DND-41 (cell line): Measurements from ENCODE around the gene ARF1.

ENCODE experiments used
- ATAC-seq: fragments of 200-7000 bp; cut with Tn5 transposase; 3 replicates; pipeline ENCODE4 v1.9.1; 2021; ENCODE audit warnings: low read depth; ENCODE audit not compliant: insufficient read depth
- DNase-seq: peaks from one replicate; pipeline ENCODE4 v3.0.0-alpha.2; 2020
- H2AFZ ChIP-seq: 2 replicates; pipeline ENCODE4 v1.6.0; 2012; ENCODE audit warnings: low read depth, low read length
- H3K27ac ChIP-seq: 2 replicates; pipeline ENCODE4 v1.5.1; 2012; ENCODE audit warnings: low read length, inconsistent platforms
- H3K27me3 ChIP-seq: fragments of 200-600 bp; sonication (generic); 2 replicates; pipeline ENCODE4 v1.6.0; 2012; ENCODE audit warnings: low read length, mild to moderate bottlenecking, inconsistent platforms; ENCODE audit not compliant: insufficient read depth, poor library complexity
- H3K36me3 ChIP-seq: 2 replicates; pipeline ENCODE4 v1.5.1; 2012; ENCODE audit warnings: low read length, inconsistent platforms; ENCODE audit not compliant: insufficient read depth
- H3K4me1 ChIP-seq: 2 replicates; pipeline ENCODE4 v1.5.1; 2012; ENCODE audit warnings: mild to moderate bottlenecking, low read length; ENCODE audit not compliant: insufficient read depth
- H3K4me2 ChIP-seq: 2 replicates; pipeline ENCODE4 v1.6.0; 2012; ENCODE audit warnings: mild to moderate bottlenecking, moderate library complexity, low read length, inconsistent platforms; ENCODE audit not compliant: insufficient read depth
- H3K4me3 ChIP-seq, 2 experiments: fragments of 200-600 bp in 1 of 2; shearing (Covaris generic) in 1 of 2; 2 replicates each; pipeline ENCODE4 v1.5.1; 2012 to 2016; ENCODE audit warnings: inconsistent platforms in 2 of 2, low read length in 2 of 2, mild to moderate bottlenecking in 2 of 2, low read depth in 1 of 2, moderate library complexity in 1 of 2
- H3K79me2 ChIP-seq: 2 replicates; pipeline ENCODE4 v1.6.0; 2012; ENCODE audit warnings: low read length, inconsistent platforms; ENCODE audit not compliant: insufficient read depth
- H3K9ac ChIP-seq: 2 replicates; pipeline ENCODE4 v1.6.0; 2012; ENCODE audit warnings: low read depth, mild to moderate bottlenecking, inconsistent platforms, low read length, moderate library complexity
- H3K9me3 ChIP-seq: 2 replicates; pipeline ENCODE4 v1.5.1; 2012; ENCODE audit warnings: low read length, moderate library complexity, mild to moderate bottlenecking, inconsistent platforms; ENCODE audit not compliant: insufficient read depth, severe bottlenecking
- H4K20me1 ChIP-seq: 2 replicates; pipeline ENCODE4 v1.6.0; 2012; ENCODE audit warnings: low read length; ENCODE audit not compliant: insufficient read depth
- CTCF ChIP-seq: IDR thresholded peaks from 2 replicates; pipeline ENCODE4 v1.5.1; 2012; ENCODE audit warnings: borderline replicate concordance, low read length, moderate library complexity, mild to moderate bottlenecking; ENCODE audit not compliant: poor library complexity, severe bottlenecking; ENCODE audit errors: extremely low read depth
- EZH2 ChIP-seq: IDR thresholded peaks from 3 replicates; pipeline ENCODE4 v1.6.1; 2012; ENCODE audit warnings: borderline replicate concordance, low read depth, mild to moderate bottlenecking, moderate library complexity, low read length, inconsistent platforms; ENCODE audit not compliant: severe bottlenecking

The ARF1 gene

GRCh38 chr1:228142701-228143136 lies 60.2 kb downstream of the ARF1 start:
- no peaks in the 10 kb centered on the region for H3K27me3 ChIP-seq
- peak overlapping the region in 1 of 2 experiments; percentile 99; a peak in 2 of 4 replicates for H3K4me3 ChIP-seq
- H3K36me3 ChIP-seq, result peaks cover 67% of the 10 kb centered on the region
- TF ChIP-seq CTCF (no peak), EZH2 (no peak)
- H3K4me1 ChIP-seq, result peaks cover 45% of the 10 kb centered on the region
- peak overlapping the region; percentile 88 for H3K27ac ChIP-seq
- H3K4me2 ChIP-seq, result peak overlapping the region; percentile 95
- H3K79me2 ChIP-seq, result peaks cover 74% of the 10 kb centered on the region
- no peak overlapping the region for H2AFZ ChIP-seq
- no peaks in the 10 kb centered on the region for H3K9me3 ChIP-seq
- H3K9ac ChIP-seq, result peak overlapping the region; percentile 92
- DNase-seq (no peak), ATAC-seq (no peak)
- peaks cover 75% of the 10 kb centered on the region for H4K20me1 ChIP-seq

GRCh38 chr1:228143480-228144192 lies 61.1 kb downstream of the ARF1 start:
- Histone ChIP-seq H3K79me2 (peaks cover 74% of the 10 kb centered on the region), H3K9me3 (no peaks in the 10 kb centered on the region), H3K4me1 (peaks cover 45% of the 10 kb centered on the region), H3K4me2 (peak overlapping the region; percentile 95; the same call in 1 of the 2 replicates), H2AFZ (no peak overlapping the region), H3K27ac (peak overlapping the region; percentile 88), H3K36me3 (peaks cover 76% of the 10 kb centered on the region), H4K20me1 (peaks cover 82% of the 10 kb centered on the region), H3K9ac (peak overlapping the region; percentile 92; the same call in 1 of the 2 replicates), H3K27me3 (no peaks in the 10 kb centered on the region), H3K4me3 (no peak overlapping the region)
- no peak for ATAC-seq
- no peak for TF ChIP-seq EZH2
- TF ChIP-seq CTCF, result no peak
- no peak for DNase-seq

- H3K4me1 ChIP-seq, result peaks cover 41% of the 10 kb centered on the region
- no peak overlapping the region for H3K27ac ChIP-seq
- TF ChIP-seq EZH2 (no peak), CTCF (no peak)
- H3K4me2 ChIP-seq, result peak overlapping the region; percentile 95; the same call in 1 of the 2 replicates
- H3K4me3 ChIP-seq, result no peak overlapping the region
- peaks cover 84% of the 10 kb centered on the region for H3K36me3 ChIP-seq
- DNase-seq, result peak; percentile 27
- H3K9me3 ChIP-seq, result no peaks in the 10 kb centered on the region
- H3K27me3 ChIP-seq, result no peaks in the 10 kb centered on the region
- no peak overlapping the region for H2AFZ ChIP-seq
- ATAC-seq, result no peak
- H3K9ac ChIP-seq, result peak overlapping the region; percentile 8; the same call in 1 of the 2 replicates
- H3K79me2 ChIP-seq, result peaks cover 74% of the 10 kb centered on the region
- peaks cover 86% of the 10 kb centered on the region for H4K20me1 ChIP-seq
Measured at GRCh38 chr1:228144193-228144992, 61.9 kb downstream of the ARF1 start.
